CD4-positive, alpha-beta T cell treated with Interleukin-17A for 4 hours (primary cell): Measurements from ENCODE around the gene PID1.

Experiments
- DNase-seq: peaks from one replicate; pipeline ENCODE4 v3.0.0-alpha.2; 2020; ENCODE audit warnings: mixed read lengths

Gene PID1

DNA sequence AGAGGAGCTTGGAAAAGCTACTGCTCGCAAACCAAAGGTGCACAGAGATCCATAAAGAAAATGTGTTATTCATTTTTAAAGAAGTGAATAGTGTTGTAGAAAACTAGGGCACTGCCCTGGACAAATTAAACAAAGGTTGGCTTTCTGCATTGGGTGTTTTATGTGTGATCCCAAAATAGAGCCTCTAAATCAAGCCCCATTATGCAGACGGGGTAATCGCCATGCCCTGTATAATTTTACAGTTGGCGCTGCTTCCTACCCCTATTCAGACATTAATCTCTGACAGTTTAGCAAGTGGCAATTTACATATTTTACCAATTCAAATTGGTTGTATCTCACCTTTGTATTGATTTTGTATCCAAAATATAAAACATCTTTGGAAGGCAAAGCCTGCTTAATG, 109.1 kb downstream of the PID1 start:
- DNase-seq = no peak

DNA sequence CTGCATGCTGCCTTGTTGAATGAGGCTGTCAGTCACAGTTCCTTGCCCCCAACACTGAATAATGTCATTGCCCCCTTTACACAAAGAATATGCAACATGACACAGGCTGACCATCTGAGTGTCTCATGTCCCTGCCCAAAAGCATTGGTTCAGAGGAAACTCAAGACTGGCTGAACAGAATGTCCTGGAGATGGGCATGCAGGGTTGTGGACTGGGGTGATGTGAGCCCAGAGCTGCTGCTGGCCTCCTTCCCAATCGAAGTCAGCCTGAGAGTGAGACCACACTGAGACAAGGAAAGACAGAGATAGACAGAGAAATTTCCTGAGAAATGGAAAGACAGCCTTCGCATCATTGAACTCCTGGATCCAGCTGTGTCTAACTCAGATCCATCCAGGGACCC, 110.1 kb downstream of the PID1 start:
- DNase-seq = no peak

DNA sequence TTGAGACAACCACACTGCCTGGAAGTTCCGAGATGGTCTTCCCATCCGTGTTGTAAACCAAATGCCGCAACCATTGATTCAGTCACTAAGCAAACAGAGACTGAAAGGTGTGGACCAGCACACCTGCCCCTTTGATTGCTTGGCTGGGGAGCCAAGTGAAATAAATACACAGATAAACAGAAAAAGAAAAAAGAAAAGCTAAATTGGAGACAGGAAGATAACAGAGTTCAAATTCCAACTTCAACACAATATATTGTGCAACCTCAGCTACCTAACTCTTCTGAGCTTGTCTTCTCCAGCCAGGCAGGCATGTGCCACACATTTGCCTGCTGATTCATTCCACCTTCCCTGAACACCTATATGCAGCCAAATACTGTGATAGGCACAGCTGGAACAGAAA, 110.9 kb downstream of the PID1 start:
- no peak for DNase-seq

DNA sequence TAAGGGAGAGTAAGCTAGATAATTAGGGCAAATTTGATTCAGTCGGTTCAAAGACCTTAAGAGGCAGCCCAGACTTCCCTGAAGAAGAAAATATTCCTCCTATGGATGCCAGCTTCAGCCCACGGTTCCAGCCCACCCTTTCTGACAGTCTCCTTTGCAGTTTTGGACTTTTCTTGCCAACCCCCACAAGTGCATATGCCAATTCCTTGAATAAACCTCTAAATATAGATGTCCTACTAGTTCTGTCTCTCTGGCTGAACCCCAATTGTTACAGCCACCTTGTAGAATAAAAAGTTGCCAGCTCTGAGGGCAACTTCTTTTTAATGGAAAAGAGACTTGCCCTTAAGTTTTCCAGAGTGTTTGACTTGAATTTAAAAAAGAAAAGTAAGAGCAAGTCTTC, 111.7 kb downstream of the PID1 start:
- DNase-seq = no peak

DNA sequence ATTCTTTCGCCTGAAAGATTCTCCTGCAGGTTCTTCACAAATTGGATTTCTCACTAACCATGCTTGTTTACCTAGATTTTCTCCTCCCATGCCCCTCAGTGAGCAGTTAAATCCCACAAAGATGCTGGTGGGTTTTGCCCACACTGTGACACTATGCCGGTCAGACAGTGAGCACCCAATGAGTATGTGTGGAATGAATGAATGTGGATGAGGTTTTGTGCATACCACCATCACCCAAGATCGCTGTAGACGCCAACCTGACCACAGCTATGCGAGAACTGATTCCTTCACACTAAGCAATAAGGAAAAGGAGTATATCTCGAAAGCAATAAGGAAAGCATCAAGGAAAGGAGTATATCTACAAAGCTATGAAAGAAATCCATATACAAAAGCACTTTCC, 116.7 kb downstream of the PID1 start:
- no peak for DNase-seq

DNA sequence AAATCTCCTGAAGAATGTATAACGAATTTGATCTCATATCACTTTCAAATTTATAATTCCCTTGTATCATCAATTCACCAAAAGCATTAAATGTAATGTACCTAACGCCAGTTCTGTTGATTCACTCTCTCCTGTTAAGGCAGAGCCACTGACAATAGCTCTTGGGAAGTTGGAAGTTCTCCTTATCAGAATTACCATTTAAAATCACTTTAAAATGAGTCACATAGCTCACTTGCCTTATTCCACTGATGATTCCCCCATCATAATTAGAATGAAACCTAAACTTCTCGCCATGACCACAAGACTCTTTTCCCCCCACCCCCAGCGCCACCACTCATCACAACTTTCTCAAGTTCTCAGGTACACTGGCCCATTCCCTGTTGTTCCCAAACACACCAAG, 117.1 kb downstream of the PID1 start:
- DNase-seq = no peak

DNA sequence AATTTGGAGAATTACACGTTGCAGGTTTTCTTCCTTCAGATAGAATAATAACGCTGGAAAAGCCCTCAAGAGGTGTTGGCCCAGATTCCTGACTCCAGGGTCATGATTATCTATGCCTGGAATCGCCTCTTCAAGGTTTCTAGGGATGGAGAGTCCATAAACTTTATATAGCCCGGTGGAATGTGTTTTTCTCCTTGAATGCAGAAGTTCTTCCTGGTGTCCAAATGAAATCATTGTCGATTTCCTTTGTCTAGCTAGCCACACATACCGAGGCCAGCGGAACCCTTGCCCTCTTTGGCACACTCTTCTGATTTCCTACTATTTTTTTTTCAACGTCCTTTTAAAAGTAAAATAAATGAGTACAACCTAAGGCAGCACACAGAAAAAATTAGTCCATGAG, 117.8 kb downstream of the PID1 start:
- no peak for DNase-seq

DNA sequence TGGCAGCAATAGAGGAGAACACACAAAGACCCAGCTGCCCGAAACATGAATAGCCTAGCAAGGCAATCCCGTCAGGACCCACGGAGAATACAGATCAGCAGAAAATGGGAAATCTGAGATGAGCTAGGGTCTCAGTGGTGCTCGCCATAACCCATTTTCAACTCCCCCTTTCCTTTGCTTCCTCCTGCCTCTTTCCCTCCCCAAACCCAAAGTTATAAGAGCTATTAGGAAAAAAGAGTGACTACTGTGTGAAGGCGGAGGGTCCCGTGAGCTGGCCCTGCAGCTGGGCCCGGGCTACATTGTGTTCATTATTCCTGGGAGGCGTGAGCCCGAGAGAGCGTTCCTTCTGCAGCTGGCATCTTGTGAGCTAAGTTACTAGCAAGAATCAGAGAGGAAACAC, 118.4 kb downstream of the PID1 start:
- no peak for DNase-seq

DNA sequence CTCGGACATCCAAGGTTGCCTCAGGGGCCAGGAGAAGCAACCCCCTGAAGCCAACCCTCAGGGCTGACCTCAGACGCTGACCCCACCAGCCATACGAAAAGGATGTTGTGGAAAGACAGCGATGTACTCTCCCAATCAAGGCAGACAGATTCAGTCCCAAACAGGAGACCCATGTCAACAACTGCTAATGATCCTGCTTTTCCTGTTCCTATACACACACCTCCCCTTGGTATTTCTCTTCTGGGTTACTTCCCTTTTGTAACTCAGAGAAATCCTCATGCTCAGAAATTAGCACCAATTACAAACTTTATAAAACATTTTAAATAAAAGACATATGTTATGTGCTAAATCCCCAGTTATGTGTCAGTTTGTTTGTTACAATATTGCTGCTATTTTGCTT, 120.8 kb downstream of the PID1 start:
- DNase-seq = no peak

DNA sequence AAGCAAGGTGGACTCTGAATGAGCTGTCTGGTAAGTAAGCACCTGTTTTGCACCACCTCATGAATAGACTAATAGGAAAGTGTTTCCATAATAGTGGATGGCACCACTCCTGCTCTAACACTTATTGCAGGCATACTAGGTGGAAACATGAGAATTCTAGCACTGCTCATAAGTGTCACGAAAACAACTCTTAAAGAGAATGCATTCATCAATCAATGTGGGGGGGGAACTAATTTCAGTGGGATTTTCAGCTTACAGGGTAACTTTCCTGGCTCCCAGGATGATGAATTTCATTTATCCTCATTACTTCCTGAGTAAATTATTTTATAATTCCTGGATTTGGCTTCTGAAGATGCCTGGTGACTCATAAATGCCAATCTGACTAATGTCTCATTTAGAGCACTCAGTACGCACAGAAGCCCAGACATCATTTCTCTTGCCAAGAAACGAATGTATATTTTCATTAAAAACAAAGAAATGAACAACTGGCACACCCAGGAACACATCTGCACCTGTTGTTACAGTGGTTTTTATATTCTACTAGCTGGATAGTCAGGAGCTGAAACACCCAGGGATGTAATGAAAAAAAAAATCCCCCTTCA, 129.6 kb downstream of the PID1 start:
- DNase-seq = no peak

DNA sequence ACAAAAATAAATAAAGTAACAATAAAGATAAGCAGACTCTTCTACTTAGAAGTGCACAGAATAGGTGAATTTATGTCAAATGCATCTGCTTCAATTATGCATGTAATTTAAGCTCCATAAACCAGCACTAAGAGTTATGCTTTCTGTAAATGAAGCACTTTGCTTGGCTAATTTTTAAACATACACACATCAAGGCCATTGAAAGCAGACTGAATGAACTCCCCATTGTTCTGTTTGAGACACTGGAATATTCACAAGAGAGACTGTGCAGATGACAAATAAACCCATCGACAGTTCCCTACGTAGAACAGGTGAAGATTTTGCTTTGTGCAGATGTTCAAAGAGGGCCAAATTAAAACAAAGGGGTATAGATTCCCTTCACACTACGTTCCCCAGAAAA, 133.4 kb downstream of the PID1 start:
- no peak for DNase-seq

DNA sequence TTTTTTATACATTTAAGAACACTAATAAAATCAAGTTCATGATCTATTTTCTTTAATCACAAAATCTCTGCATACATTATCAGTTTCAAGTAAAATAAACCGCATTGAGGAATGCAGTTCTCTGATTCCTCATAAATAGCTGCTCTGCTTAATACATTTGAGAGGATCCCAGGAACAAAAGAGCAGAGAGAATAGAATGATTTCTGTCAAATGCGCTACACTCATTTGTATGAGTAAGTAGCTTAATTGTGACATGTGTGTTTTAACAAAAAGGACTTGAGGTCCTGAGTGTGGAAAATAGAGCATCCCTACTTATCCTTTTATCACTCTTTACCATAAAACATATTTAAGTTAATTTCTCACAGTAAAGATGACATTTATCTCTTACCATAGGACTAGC, 134.0 kb downstream of the PID1 start:
- DNase-seq = no peak

DNA sequence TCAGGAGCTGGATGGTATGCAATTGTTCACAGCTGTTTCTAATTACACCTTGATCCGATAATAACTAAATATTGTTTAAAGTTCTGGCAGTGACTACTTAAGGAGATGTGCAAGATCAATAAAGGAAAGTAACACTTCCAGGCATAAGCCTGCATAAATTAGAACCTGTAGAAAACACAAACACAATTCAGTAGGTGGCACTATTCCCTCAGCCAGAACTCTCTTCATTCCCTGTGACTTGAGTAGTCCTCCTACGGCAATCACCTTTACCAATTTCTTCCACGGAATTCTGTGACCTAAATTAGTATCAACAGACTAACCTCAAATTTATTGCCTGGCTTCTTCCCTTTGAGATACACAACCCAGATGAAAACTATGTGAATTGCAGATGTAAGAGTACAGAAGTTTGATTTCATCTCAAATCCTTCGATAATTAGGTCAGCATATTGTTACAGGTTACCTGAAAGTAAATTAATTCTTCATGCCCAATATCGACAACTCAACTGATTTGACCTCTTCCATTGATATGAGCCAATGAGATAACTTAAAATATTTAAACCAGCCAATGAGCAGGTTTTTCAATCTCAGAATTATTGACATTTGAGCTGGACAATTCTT, 137.8 kb downstream of the PID1 start:
- DNase-seq = no peak

DNA sequence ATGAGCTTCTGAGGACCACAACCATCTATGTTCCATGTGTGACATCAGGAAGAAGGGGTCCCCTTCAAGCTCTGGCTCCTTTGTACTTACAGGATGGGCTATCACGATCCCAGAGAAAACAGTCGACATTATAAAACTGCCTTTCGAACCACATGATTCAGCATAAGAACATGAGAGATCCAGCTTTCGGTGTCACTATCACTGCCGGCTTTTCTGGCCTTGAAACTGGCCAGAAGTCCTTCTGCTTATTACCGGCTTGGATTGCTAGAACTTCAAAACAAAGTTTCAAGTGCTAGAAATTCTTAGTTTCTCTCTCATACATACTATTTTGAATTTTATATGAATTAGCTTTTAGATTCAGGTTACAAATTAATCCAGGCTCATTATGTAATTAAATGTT, 138.9 kb downstream of the PID1 start:
- DNase-seq = no peak

DNA sequence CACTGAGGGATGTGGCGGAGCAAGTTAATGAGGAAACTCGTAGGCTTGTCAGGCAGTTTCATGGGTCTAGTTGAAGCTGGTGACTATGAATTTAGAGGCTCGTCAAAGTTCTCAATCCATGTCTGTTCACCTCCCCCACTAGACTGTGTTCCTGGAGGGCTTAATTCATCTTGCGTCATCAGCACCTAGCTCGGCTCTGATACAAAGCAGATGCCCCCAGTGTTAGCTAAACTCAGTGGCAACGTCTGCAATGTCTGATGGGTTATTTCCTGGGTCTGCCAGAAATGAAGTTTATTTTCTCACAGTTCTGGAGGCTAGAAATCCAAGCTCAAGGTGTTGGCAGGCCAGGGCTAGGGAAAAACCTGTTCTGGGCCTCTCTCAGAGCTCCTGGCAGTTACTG, 140.6 kb downstream of the PID1 start:
- DNase-seq = no peak

DNA sequence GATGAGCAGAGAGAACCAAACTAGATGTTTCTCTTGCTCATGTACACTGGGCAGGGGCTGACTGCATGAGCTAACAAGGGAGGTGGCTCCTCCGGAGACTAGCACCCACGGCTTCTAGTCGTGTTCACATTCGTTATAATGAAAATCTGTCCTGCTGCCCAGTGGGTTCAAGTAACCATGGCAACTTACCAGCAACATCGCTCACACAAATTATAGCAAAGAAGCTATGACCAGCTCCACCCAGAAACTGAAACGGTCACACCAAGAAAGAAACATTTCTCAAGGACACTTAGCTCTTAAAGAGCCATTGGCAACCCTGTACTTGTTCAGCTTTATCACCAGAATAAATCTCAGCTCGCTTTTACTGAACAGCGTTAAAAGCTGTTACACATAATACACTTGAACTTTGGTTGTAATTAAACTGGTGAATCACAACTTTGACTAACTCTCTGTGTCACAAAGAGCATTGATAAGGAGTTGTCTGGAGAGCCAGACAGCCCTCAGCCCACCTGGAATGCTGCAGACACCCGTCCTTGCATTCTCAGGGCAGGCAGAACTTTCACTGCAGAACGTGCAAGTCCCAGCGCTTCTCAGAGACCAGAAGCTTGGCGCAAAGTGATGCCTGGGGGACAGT, 141.2 kb downstream of the PID1 start:
- no peak for DNase-seq

DNA sequence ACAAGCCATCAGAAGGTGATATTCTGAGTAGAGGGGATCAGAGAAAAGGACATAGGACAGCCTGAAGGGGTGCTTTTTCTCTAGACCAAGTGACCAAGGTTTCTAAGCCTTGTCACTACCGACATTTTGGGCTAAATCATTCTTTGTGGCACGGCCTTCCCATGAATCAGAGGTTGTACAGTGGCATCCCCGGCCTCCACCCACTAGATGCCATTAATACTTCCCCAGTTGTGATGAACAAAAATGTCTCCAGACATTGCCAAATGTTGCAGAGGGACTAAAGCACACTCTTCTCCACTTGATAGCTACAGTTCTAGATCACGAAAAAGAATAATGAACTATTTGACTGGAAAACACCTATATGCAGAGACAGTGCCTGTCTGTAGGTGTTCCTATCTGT, 143.6 kb downstream of the PID1 start:
- DNase-seq = no peak

DNA sequence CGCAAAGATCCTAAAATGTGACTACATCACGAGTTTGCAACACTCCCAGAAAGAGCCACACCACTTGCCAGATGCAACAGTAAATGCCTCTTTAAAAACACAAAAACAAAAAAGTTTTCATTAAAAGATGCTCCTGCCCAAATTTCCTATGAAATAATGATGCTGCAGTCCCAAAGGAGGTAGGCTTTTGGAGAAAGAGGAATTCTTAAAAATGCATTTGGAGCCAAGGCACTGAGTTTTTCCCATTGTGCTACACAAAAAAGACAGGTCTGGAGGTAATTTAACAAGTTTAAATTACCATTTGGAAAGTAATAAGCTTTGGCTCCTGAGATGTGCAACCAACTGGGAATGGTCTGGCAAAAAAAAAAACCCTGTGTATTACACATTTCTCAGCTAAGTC, 145.0 kb downstream of the PID1 start:
- no peak for DNase-seq

DNA sequence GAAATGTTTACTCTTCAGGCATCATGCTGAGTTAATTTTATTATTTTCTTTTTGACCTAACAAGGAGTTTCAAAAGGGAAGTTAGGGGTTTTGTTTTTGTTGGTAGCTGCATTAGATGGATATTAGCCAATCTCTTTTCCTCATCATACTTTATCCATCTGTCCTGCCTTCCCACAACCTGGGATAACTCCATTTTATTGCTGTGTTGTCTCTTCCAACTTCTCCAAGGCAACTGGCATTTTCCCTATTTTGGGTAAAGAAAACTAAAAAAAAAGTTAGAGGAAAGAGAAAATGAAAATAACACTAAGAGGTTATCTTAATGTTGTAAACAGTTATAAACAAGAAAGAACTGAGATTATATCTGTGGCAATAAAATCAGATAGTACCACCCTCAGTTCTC, 147.0 kb downstream of the PID1 start:
- no peak for DNase-seq

DNA sequence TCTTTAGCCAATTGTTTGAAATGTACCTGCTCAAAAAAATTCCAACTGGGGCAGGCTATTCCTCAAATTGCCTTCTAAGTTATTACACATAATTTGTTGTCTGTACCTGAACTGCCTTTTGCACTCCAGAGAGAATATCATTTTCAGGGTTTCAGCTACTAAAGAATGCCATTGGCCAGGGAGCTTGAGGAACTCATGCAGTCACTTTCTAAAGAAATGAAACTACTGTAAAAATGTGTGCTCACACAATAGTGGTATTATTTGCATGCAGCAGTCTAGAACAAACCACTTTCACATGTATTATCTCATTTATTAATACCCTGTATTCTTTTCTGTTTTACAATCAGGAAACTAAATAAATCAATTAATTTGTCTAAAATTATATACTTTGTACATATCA, 152.2 kb downstream of the PID1 start:
- DNase-seq = no peak

DNA sequence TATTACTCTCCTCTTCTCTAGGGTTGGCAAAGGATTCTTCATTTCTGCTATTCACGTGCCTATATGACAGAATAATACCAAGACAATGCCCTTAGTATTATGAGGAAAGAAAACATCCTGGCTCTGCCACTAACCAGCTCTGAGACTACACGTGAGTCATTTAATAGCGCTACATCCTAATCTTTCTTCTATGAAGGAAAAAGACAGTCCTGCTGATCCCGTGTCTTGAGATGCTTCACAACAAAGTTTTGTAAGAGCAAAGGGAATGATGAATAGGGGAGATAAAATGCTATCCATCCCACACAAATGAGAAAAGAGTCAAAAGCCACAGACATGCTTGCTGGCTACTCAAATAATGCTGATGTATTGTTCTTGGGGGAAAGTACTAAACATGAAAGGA, 152.8 kb downstream of the PID1 start:
- DNase-seq = no peak

DNA sequence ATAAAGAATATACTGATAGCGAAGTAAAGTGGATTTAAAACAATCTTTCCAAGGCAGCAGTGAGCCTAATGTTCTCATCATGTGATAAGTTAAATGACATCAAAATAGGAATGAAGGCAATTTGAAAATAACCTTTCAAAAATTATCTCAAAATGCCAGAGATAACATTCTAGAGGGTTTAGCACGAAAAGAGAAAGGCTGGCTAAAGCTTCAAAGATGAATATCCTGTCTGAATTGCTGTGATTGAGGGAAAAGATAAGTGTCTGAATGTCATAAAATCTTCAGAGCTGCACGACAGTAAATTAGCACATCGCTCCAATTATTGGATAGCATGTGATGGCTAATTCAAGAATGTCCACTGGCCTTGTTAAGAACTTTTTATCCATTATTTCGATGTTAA, 159.3 kb downstream of the PID1 start:
- no peak for DNase-seq

DNA sequence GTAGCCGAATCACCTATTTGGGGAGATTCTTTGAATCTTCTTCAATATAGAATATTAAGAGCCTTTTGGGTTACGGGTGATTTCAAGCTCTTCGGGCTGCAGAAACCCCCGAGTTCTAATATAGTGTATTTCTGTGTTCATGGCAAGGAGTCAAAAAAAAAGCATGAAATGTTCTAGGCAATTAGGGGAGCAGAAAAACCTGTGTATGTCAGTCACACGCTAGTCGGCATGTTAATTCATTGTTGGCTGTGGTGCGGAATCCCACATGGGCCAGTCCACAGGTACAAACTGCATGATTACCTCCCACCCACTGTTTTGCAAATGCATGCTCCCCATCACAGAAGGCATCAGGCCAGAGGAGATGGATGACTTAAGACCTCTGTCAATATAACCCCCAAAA, 161.9 kb downstream of the PID1 start:
- no peak for DNase-seq

DNA sequence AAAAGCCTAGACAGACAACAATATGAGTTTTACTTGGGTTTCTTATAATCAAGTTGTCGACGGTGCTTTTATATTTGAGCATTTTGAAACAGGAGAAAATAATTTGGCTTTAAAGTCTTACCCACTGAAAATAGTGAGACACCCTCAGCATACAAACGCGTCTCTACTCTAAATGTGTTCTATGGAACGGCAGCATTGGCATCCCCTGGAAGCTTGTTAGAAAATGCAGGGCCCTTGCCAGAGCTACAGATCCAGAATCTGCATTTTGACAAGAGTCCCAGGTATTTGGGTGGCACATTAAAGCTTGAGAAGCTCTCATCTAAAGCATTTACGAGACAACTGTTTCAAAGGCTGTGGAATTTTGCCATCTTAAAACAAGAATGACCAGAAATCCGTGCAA, 163.5 kb downstream of the PID1 start:
- DNase-seq = no peak

DNA sequence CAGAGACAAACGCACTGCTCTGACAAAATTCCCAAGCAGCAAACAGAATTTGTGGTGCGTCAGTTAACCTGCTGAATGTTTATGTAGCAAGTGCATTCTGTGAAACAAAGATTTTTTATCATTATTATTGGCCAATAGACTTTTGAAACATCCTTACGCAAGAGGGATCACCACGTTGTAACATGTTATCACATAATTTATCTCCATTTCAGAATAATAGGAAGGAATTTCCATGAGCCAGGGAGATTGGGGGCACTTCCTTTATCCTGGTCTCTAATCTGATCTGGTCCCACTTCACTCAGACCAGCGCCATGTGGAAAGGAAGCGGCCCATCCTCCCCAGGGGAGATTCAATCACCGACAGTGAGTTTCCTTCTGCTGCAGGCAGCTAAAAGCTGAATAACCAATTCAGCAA, 166.1 kb downstream of the PID1 start:
- no peak for DNase-seq
